Peyer's patch (tissue), 4 donors: ENCODE data around the gene MAN1C1. TPM values are rescaled to one million over a fixed set of nuclear protein-coding genes. Genes with fewer than 3 reads are reported as not detected.

Experiments
- DNase-seq, 3 donors: peaks; one replicate each; pipeline ENCODE4 v3.0.0-alpha.2; 2017 to 2019
- H3K27ac ChIP-seq, 4 donors: fragments of 200-600 bp; sonication (generic); one replicate each; pipeline ENCODE4 v1.5.1; 2016 to 2019
- H3K27me3 ChIP-seq, 2 donors: fragments of 200-600 bp; sonication (generic); one replicate each; pipeline ENCODE4 v1.5.1; 2019
- H3K36me3 ChIP-seq, 3 donors: fragments of 200-600 bp; sonication (generic); one replicate each; pipeline ENCODE4 v1.5.1; 2016 to 2019
- H3K4me1 ChIP-seq, 4 donors: fragments of 200-600 bp; sonication (generic); one replicate each; pipeline ENCODE4 v1.5.1; 2016 to 2019
- H3K4me3 ChIP-seq, 4 donors: fragments of 200-600 bp; sonication (generic); 1 replicate in 3 of 4; 2 replicates in 1 of 4; pipeline ENCODE4 v1.5.1; 2016 to 2019; ENCODE audit warnings: mild to moderate bottlenecking in 1 of 4
- H3K9me3 ChIP-seq, 4 donors: fragments of 200-600 bp; sonication (generic); one replicate each; pipeline ENCODE4 v1.5.1; 2016 to 2019; ENCODE audit warnings: mild to moderate bottlenecking in 1 of 4
- CTCF ChIP-seq, 6 experiments: fragments of 450-650 bp in 4 of 6; fragments of 200-600 bp in 2 of 6; sonication (generic) in 1 of 6; IDR thresholded peaks; one replicate each; pipeline ENCODE4 v1.5.1; 2017 to 2019; ENCODE audit warnings: antibody characterized with exemption in 6 of 6, mild to moderate bottlenecking in 3 of 6, moderate library complexity in 1 of 6
- POLR2A ChIP-seq, 2 donors: fragments of 450-650 bp; IDR thresholded peaks; one replicate each; pipeline ENCODE4 v1.5.1; 2017; ENCODE audit warnings: antibody characterized with exemption in 2 of 2, mild to moderate bottlenecking in 2 of 2, moderate library complexity in 2 of 2
- total RNA-seq, 4 donors: library from RNA; depleted of rRNA; stranded (reverse); fragments of >200 nt; gene quantifications; one replicate each; pipeline ENCODE4 v1.1.0, GENCODE V29; 2016

The MAN1C1 gene
- total RNA-seq, 4 donors from 2014 or later, result 2.3 to 10.7 (median 6.7) TPM

DNA sequence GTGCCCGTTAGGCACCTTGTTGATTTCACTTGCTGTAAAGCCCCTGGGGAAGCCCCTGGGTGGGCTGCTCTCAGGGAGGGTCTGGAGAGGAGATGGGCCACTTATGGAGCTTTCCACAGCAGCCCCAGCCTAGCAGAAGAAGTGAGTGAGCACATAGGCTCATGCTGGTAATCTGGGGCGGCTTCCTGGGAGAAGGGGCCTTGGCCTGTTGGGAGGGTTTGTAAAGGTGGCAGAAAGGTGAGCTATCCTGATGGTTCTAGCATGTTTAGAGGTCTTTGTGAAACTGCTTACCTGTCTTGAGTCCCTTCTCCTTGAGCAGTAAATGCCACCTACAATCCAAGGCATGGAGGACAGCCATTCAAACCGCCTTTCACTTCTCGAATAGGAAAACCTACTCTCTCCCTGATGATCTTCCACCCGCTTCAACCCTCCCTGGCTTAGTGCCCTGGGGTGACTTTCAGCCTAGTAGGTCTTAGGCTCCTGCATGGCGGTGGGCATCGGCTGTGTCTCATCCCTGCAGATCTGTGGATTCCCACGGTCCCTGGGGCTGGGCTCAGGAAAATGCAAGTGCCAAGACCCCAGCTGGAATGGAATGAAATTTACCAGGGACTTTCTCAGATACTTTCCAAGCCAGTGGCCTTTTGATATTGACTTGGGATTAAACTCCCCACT is 95.8 kb downstream of the MAN1C1 start:
- H3K27ac ChIP-seq, result peak overlapping the region in 1 of 4 donors; percentile 1
- no peaks in the 10 kb centered on the region for H3K36me3 ChIP-seq
- TF ChIP-seq CTCF (IDR thresholded peaks at IDR 0.05) (no peak), POLR2A (IDR thresholded peaks at IDR 0.05) (no peak)

DNA sequence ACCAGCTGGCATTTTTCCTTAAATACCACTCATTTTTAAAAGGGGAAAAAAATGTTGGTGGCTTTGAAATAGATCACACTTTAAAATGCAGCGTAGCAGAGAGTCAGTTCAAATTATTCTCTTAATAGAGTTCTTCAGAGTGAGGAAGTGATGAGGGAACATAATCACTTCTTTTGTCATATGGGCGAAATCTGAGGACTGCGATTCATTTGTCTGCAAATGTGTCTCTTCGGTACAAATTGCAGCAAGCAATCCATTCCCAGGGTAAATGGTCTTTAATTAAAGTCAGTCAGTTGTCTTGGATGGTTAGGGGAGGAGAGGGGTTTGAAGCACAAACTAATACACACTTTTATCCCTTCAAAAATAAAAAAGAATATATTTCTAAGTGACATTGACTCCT is 97.4 kb downstream of the MAN1C1 start:
- Histone ChIP-seq H3K4me3 (no peak overlapping the region), H3K27me3 (no peaks in the 10 kb centered on the region), H3K36me3 (no peaks in the 10 kb centered on the region), H3K27ac (no peak overlapping the region), H3K9me3 (no peaks in the 10 kb centered on the region), H3K4me1 (peaks cover 0 to 7% (median 2%) of the 10 kb centered on the region in 4 donors)
- DNase-seq, result no peak
- TF ChIP-seq CTCF (IDR thresholded peaks at IDR 0.05), result no peak
- no peak for TF ChIP-seq POLR2A (IDR thresholded peaks at IDR 0.05)

More for the DNA sequence above, 95.8 kb downstream of the MAN1C1 start:
- Histone ChIP-seq H3K4me1 (peaks cover 0 to 13% (median 2%) of the 10 kb centered on the region in 4 donors), H3K27me3 (no peaks in the 10 kb centered on the region), H3K4me3 (no peak overlapping the region), H3K9me3 (no peaks in the 10 kb centered on the region)
- no peak for DNase-seq

- DNase-seq, result no peak
- Histone ChIP-seq H3K4me3 (no peak overlapping the region), H3K4me1 (peaks cover 0 to 7% (median 2%) of the 10 kb centered on the region in 4 donors), H3K9me3 (no peaks in the 10 kb centered on the region), H3K27ac (no peak overlapping the region), H3K36me3 (no peaks in the 10 kb centered on the region), H3K27me3 (no peaks in the 10 kb centered on the region)
- TF ChIP-seq POLR2A (IDR thresholded peaks at IDR 0.05) (no peak), CTCF (IDR thresholded peaks at IDR 0.05) (no peak)
Measured at GRCh38 chr1:25714372-25714931, 97.9 kb downstream of the MAN1C1 start.

- no peaks in the 10 kb centered on the region for H3K9me3 ChIP-seq
- no peak overlapping the region for H3K27ac ChIP-seq
- peaks cover 0 to 7% (median 2%) of the 10 kb centered on the region in 4 donors for H3K4me1 ChIP-seq
- DNase-seq, result no peak
- no peak overlapping the region for H3K4me3 ChIP-seq
- H3K27me3 ChIP-seq, result no peaks in the 10 kb centered on the region
- no peaks in the 10 kb centered on the region for H3K36me3 ChIP-seq
- TF ChIP-seq POLR2A (IDR thresholded peaks at IDR 0.05) (no peak), CTCF (IDR thresholded peaks at IDR 0.05) (no peak)
Measured at GRCh38 chr1:25715888-25716287, 99.3 kb downstream of the MAN1C1 start.

- no peak for DNase-seq
- peaks cover 0 to 7% (median 2%) of the 10 kb centered on the region in 4 donors for H3K4me1 ChIP-seq
- no peak overlapping the region for H3K4me3 ChIP-seq
- H3K36me3 ChIP-seq, result no peaks in the 10 kb centered on the region
- TF ChIP-seq CTCF (IDR thresholded peaks at IDR 0.05), result no peak
- no peaks in the 10 kb centered on the region for H3K9me3 ChIP-seq
- H3K27me3 ChIP-seq, result no peaks in the 10 kb centered on the region
- H3K27ac ChIP-seq, result no peak overlapping the region
Measured at GRCh38 chr1:25716320-25716719, 99.7 kb downstream of the MAN1C1 start.
